Smooth muscle cell (in vitro differentiated cells): ENCODE measurements around the gene SPIB. TPM values are rescaled to one million over a fixed set of nuclear protein-coding genes. Genes with fewer than 3 reads are reported as not detected.

Experiments used
- DNase-seq: peaks from one replicate; lab custom pipeline; 2025; ENCODE audit not compliant: unreplicated experiment; lab: John Stamatoyannopoulos, UW
- H2AFZ ChIP-seq: fragments of 200-600 bp; sonication (generic); 2 replicates; pipeline ENCODE4 v1.6.0; 2016; ENCODE audit warnings: antibody characterized with exemption, low read depth, mild to moderate bottlenecking
- H3F3A ChIP-seq: fragments of 200-600 bp; sonication (generic); 2 replicates; pipeline ENCODE4 v1.6.0; 2017; ENCODE audit warnings: antibody characterized with exemption, low read depth
- H3K27ac ChIP-seq: fragments of 200-600 bp; sonication (generic); 2 replicates; pipeline ENCODE4 v1.5.1; 2016; ENCODE audit warnings: low read depth, mild to moderate bottlenecking
- H3K27me3 ChIP-seq: fragments of 200-600 bp; sonication (generic); 2 replicates; pipeline ENCODE4 v1.6.1; 2016; ENCODE audit warnings: low read depth, mild to moderate bottlenecking
- H3K36me3 ChIP-seq: fragments of 200-600 bp; sonication (generic); 2 replicates; pipeline ENCODE4 v1.5.1; 2016; ENCODE audit warnings: low read depth
- H3K4me1 ChIP-seq: fragments of 200-600 bp; sonication (generic); 2 replicates; pipeline ENCODE4 v1.5.1; 2016; ENCODE audit warnings: low read depth
- H3K4me2 ChIP-seq: fragments of 200-600 bp; sonication (generic); 2 replicates; pipeline ENCODE4 v1.6.0; 2016; ENCODE audit warnings: mild to moderate bottlenecking
- H3K4me3 ChIP-seq: fragments of 200-600 bp; sonication (generic); 2 replicates; pipeline ENCODE4 v1.5.1; 2016; ENCODE audit warnings: mild to moderate bottlenecking
- H3K79me2 ChIP-seq: fragments of 200-600 bp; sonication (generic); 2 replicates; pipeline ENCODE4 v1.6.0; 2016; ENCODE audit warnings: low read depth, mild to moderate bottlenecking
- H3K9ac ChIP-seq: fragments of 200-600 bp; sonication (generic); 2 replicates; pipeline ENCODE4 v1.6.0; 2016; ENCODE audit warnings: low read depth
- H3K9me3 ChIP-seq: fragments of 200-600 bp; sonication (generic); replicated peaks from 2 replicates; pipeline ENCODE4 v1.5.1; 2016; ENCODE audit warnings: low read depth
- H4K20me1 ChIP-seq: fragments of 200-600 bp; sonication (generic); 2 replicates; pipeline ENCODE4 v1.6.0; 2016; ENCODE audit warnings: low read depth
- CTCF ChIP-seq: fragments of 200-600 bp; sonication (generic); IDR thresholded peaks from 2 replicates; pipeline ENCODE4 v1.5.1; 2017; ENCODE audit warnings: borderline replicate concordance, mild to moderate bottlenecking, antibody characterized with exemption; ENCODE audit not compliant: insufficient read depth, poor library complexity, severe bottlenecking
- WGBS: methylation state at CpG from one replicate; pipeline ENCODE4 v1.1.7; 2016; ENCODE audit warnings: low lambda C conversion rate; 5-methylcytosine and 5-hydroxymethylcytosine counted together
- polyA plus RNA-seq: library from polyadenylated mRNA; unstranded; fragments of >200 nt; fragmentation: Nextera tagmentation; extraction: Ambion mirVana; gene quantifications from 2 replicates; pipeline ENCODE4 v1.2.1, GENCODE V29; 2016
- total RNA-seq: library from RNA; depleted of rRNA; stranded (reverse); fragments of >200 nt; gene quantifications from 2 replicates; pipeline ENCODE4 v1.2.3, GENCODE V29; 2014

SPIB gene
- total RNA-seq (not detected in 2 replicates), polyA plus RNA-seq (0.17 TPM in 1 of 2 replicates, not detected in the other)

GRCh38 chr19:50418176-50419021, at the start of gene SPIB:
TSS of gene SPIB (plus strand) at chr19:50418938. CDS start at chr19:50418963, 25 bp downstream.
- no peak for DNase-seq
- H3K79me2 ChIP-seq: no peaks in the 10 kb centered on the region
- peaks cover 7% of the 10 kb centered on the region for H3K4me1 ChIP-seq
- peaks cover 28% of the 10 kb centered on the region for H3K27me3 ChIP-seq
- H3K4me2 ChIP-seq: no peak within 1 kb of the TSS
- H3K27ac ChIP-seq: no peak within 1 kb of the TSS
- no peak within 1 kb of the TSS for H2AFZ ChIP-seq
- H3K4me3 ChIP-seq: no peak within 1 kb of the TSS
- no peaks in the 10 kb centered on the region for H4K20me1 ChIP-seq
- TF ChIP-seq CTCF: no peak
- H3K36me3 ChIP-seq: no peaks in the 10 kb centered on the region
- no peaks in the 10 kb centered on the region for H3F3A ChIP-seq
- WGBS: 35% methylated on average over 24 of the region's 34 CpGs
- no peaks in the 10 kb centered on the region for H3K9me3 ChIP-seq
- no peak within 1 kb of the TSS for H3K9ac ChIP-seq

GRCh38 chr19:50371914-50372475, 46.7 kb upstream of the SPIB start:
- no peak overlapping the region for H3K27ac ChIP-seq
- H4K20me1 ChIP-seq: peaks cover under 1% of the 10 kb centered on the region
- H2AFZ ChIP-seq: no peak overlapping the region
- H3K9ac ChIP-seq: no peak overlapping the region
- H3K4me2 ChIP-seq: no peak overlapping the region
- 88% methylated on average over 10 of the region's 10 CpGs for WGBS
- no peaks in the 10 kb centered on the region for H3K27me3 ChIP-seq
- no peak overlapping the region for H3K4me3 ChIP-seq
- no peaks in the 10 kb centered on the region for H3K79me2 ChIP-seq
- H3K9me3 ChIP-seq: no peaks in the 10 kb centered on the region
- H3K36me3 ChIP-seq: no peaks in the 10 kb centered on the region
- no peaks in the 10 kb centered on the region for H3K4me1 ChIP-seq
- TF ChIP-seq CTCF: no peak
- no peaks in the 10 kb centered on the region for H3F3A ChIP-seq
- no peak for DNase-seq

- WGBS: 2% methylated on average over 42 of the region's 67 CpGs
- Histone ChIP-seq H3K9me3 (no peaks in the 10 kb centered on the region), H3K79me2 (no peaks in the 10 kb centered on the region), H3K27ac (peak within 1 kb of the TSS; percentile 97), H3F3A (no peaks in the 10 kb centered on the region), H3K4me3 (peak within 1 kb of the TSS; percentile 77), H3K9ac (peak within 1 kb of the TSS; percentile 96), H4K20me1 (peaks cover 12% of the 10 kb centered on the region), H2AFZ (peak within 1 kb of the TSS; percentile 94), H3K4me1 (no peaks in the 10 kb centered on the region), H3K36me3 (no peaks in the 10 kb centered on the region), H3K4me2 (peak within 1 kb of the TSS; percentile 89), H3K27me3 (no peaks in the 10 kb centered on the region)
- peak; percentile 62 for DNase-seq
- TF ChIP-seq CTCF: no peak
These were observed 42.3 kb upstream of the SPIB start, which contains the start of gene NR1H2 for GRCh38 chr19:50376166-50377050. TSS of gene NR1H2 (plus strand) at chr19:50376457. CDS start at chr19:50377606, 1,149 bp downstream.
